Measurements from ENCODE around the gene ITGA1. TPM values are rescaled to one million over a fixed set of nuclear protein-coding genes. Genes with fewer than 3 reads are reported as not detected.

ITGA1 gene
- total and polyA plus RNA-seq, 2 of the 13 experiments (the other 11 are each of a cell fraction or from before 2014, with no cell fraction given), result 23.1 to 28.6 TPM

DNA sequence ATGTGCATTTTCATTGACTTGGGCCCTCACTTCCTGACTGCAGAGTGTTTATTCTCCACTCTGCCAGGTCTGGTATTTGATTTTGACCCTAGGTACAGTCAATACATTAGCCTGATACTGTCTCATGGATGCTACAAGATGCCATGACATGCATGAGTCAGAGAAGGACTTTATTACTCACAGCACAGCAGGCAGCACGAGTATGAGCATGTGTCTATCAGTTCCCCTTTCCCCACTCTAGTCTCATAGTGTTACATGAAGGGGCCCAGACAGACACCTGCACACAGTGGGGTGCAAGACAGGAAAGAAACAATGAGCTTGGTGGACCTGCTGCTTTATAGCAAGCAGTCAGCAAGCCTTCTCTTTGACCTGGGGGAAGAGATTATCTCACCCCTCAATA is 221.0 kb downstream of the ITGA1 start:
- ATAC-seq (peak; percentile 16; the same call in 1 of the 3 replicates), FAIRE-seq (no peak), DNase-seq (ENCODE audit: low spot score) (no peak)
- Histone ChIP-seq H3K9ac (ENCODE audit: insufficient read depth, low read depth, low read length) (no peak overlapping the region), H3K4me3 (replicated peaks in 1 of 3; ENCODE audit: insufficient read depth in 1 of 3, low read depth in 2 of 3, low read length in 3 of 3) (no peak overlapping the region), H3K27ac (ENCODE audit: extremely low read length, insufficient read depth, low read length) (peak overlapping the region; percentile 10), H2AFZ (ENCODE audit: low read length) (no peak overlapping the region), H3K27me3 (ENCODE audit: control insufficient read depth in 1 of 2, insufficient read depth in 2 of 2, low read length in 2 of 2) (no peaks in the 10 kb centered on the region), H3K79me2 (ENCODE audit: insufficient read depth, low read length) (peaks cover 63% of the 10 kb centered on the region), H3K36me3 (replicated peaks in 1 of 2; ENCODE audit: control insufficient read depth in 1 of 2, insufficient read depth in 2 of 2, low read length in 2 of 2) (peaks cover 4 to 6% of the 10 kb centered on the region in 2 experiments), H3K4me1 (ENCODE audit: insufficient read depth, low read length) (peaks cover 95% of the 10 kb centered on the region), H3K9me3 (ENCODE audit: low read length) (no peaks in the 10 kb centered on the region), H4K20me1 (ENCODE audit: insufficient read depth, low read length) (no peaks in the 10 kb centered on the region), H3K4me2 (ENCODE audit: low read depth, low read length) (no peak overlapping the region)
- intact Hi-C loops (cut with micrococcal nuclease; ENCODE audit: unreplicated experiment) (no loop called here), in situ Hi-C loops (cut with HindIII; ENCODE audit: extremely low pct_ligation_motif_present, low pct_unique_long_range_greater_than_20kb) (no loop called here)
- no TSS peak for BruUV-seq (replicated peaks)
- CTCF ChIA-PET (ENCODE audit: low intra/inter-chr PET ratio, low total read pairs), result no interaction called here
- TF ChIP-seq, protein P1, sequence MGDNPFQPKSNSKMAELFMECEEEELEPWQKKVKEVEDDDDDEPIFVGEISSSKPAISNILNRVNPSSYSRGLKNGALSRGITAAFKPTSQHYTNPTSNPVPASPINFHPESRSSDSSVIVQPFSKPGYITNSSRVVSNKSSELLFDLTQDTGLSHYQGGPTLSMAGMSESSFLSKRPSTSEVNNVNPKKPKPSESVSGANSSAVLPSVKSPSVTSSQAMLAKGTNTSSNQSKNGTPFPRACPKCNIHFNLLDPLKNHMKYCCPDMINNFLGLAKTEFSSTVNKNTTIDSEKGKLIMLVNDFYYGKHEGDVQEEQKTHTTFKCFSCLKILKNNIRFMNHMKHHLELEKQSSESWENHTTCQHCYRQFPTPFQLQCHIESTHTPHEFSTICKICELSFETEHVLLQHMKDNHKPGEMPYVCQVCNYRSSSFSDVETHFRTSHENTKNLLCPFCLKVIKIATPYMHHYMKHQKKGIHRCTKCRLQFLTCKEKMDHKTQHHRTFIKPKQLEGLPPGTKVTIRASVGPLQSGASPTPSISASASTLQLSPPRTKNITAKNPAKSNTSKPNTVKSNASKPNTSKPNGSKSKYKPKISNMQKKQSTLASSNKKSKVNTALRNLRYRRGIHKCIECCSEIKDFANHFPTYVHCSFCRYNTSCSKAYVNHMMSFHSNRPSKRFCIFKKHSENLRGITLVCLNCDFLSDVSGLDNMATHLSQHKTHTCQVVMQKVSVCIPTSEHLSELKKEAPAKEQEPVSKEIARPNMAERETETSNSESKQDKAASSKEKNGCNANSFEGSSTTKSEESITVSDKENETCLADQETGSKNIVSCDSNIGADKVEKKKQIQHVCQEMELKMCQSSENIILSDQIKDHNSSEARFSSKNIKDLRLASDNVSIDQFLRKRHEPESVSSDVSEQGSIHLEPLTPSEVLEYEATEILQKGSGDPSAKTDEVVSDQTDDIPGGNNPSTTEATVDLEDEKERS (CRISPR knock-in tag; IDR thresholded peaks at IDR 0.05), result no peak
- TF ChIP-seq ETV5 (CRISPR knock-in tag; IDR thresholded peaks at IDR 0.05; ENCODE audit: borderline replicate concordance) (peak; percentile 11; the same call in 1 of the 2 replicates), KDM6A (CRISPR knock-in tag; IDR thresholded peaks at IDR 0.05; ENCODE audit: low read depth) (no peak), PTBP1 (IDR thresholded peaks at IDR 0.05; ENCODE audit: low read depth, low read length, poor library complexity, severe bottlenecking) (no peak), ZSCAN31 (CRISPR knock-in tag; IDR thresholded peaks at IDR 0.05; ENCODE audit: low read depth) (no peak), POLR2AphosphoS5 (IDR thresholded peaks at IDR 0.05; ENCODE audit: low read depth, low read length) (0 out of 2 replicates have a peak, but pooled peaks have one; percentile 38), NFIC (IDR thresholded peaks at IDR 0.05; ENCODE audit: low read length) (no peak), FOSL2 (CRISPR knock-in tag; IDR thresholded peaks at IDR 0.05) (peak; percentile 78), RBM22 (optimal IDR thresholded peaks at IDR 0.05; ENCODE audit: low read length) (peak; percentile 56), POLR2G (IDR thresholded peaks at IDR 0.05; ENCODE audit: low read depth, low read length) (0 out of 2 replicates have a peak, but pooled peaks have one; percentile 16), ZNF773 (CRISPR knock-in tag; IDR thresholded peaks at IDR 0.05; ENCODE audit: borderline replicate concordance) (no peak), TEAD3 (CRISPR knock-in tag; optimal IDR thresholded peaks at IDR 0.05; ENCODE audit: borderline replicate concordance) (peak; percentile 27), EP300 (IDR thresholded peaks at IDR 0.05; ENCODE audit: low read depth in 2 of 2, low read length in 2 of 2) (0 out of 4 replicates have a peak, but pooled peaks of 1 of the 2 experiments have one; percentile 7), EP300 (CRISPR knock-in tag; IDR thresholded peaks at IDR 0.05; ENCODE audit: borderline replicate concordance) (no peak)
- TF ChIP-seq, protein P2, sequence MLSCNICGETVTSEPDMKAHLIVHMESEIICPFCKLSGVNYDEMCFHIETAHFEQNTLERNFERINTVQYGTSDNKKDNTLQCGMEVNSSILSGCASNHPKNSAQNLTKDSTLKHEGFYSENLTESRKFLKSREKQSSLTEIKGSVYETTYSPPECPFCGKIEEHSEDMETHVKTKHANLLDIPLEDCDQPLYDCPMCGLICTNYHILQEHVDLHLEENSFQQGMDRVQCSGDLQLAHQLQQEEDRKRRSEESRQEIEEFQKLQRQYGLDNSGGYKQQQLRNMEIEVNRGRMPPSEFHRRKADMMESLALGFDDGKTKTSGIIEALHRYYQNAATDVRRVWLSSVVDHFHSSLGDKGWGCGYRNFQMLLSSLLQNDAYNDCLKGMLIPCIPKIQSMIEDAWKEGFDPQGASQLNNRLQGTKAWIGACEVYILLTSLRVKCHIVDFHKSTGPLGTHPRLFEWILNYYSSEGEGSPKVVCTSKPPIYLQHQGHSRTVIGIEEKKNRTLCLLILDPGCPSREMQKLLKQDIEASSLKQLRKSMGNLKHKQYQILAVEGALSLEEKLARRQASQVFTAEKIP (CRISPR knock-in tag; IDR thresholded peaks at IDR 0.05; ENCODE audit: borderline replicate concordance), result no peak
- WGBS (ENCODE audit: low lambda C conversion rate), result 71% methylated on average over 1 of the region's 1 CpG
- POLR2A ChIA-PET, result interaction anchor here (0.8 to 1.8 kb wide), 2 partner anchors 12 to 60 kb away, joined by 3 to 5 read pairs; no protein-coding TSS in a partner anchor

Measured in HepG2 (cell line).